GM18511 (cell line): ENCODE results near the gene PDSS1.
"Not testable (repeated sequence)": the region's sequence is repeated elsewhere in the genome, so short reads cannot be mapped to it uniquely, and the experiment has no call there.

Experiments used
- ATAC-seq: cut with Tn5 transposase; IDR thresholded peaks from one replicate; pipeline ENCODE4 v1.9.1; 2021; ENCODE audit warnings: mild to moderate bottlenecking, moderate library complexity; ENCODE audit not compliant: unreplicated experiment

Gene PDSS1

GRCh38 chr10:26735435-26735834 lies 37.9 kb downstream of the PDSS1 start:
- no peak for ATAC-seq

- ATAC-seq, result peak; percentile 83
Measured at GRCh38 chr10:26737730-26738129, 40.2 kb downstream of the PDSS1 start.

- no peak for ATAC-seq
Measured at GRCh38 chr10:26738301-26738911, 40.9 kb downstream of the PDSS1 start.

DNA sequence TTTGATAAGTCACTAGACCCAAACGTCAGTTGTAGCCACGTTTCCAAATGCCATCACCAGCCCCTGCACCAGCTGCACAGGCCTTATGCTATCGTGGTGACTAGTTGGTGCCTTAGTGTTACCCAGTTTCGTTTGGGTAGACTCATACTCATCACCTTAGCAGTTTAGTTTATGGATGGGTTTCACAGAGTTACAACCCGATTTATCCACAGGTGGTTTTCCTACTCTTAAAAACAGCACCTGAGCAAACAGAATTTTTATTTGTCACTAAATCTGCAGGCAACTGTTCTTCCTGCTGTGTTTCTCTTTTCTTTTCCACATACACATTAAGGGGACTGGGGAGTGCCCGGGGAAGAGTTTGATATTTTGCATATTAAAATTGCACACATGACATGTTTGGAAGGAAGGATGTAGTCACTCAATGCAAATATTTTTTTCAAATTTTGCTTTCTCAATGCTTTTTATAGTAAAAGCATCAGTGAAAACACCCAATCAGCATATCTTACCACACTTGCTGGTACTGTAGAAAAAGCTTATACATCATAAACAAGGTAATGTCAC lies 41.6 kb downstream of the PDSS1 start:
- peak; percentile 42 for ATAC-seq

- no peak for ATAC-seq
Measured at GRCh38 chr10:26741368-26741767, 43.9 kb downstream of the PDSS1 start.

DNA sequence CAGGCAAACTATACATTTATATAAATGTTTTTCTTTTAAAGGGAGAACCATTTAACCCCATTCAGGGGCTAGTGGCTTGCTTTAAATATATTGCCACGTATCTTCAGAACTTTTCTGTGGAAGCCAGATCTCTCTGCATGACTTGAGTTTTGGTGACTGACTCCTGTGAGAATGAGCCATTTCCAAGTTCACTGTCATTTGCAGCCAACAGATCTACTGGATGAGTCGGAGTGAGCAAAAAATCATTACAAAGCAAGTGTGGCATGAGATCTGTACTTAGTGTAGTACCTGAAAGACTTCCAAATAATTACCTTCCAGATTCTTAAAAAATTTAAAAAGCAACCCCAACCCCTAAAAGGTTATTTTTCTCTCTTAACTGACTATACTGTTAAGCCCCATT lies 45.6 kb downstream of the PDSS1 start:
- no peak for ATAC-seq

- ATAC-seq, result no peak
Measured at GRCh38 chr10:26743841-26744240, 46.3 kb downstream of the PDSS1 start.

DNA sequence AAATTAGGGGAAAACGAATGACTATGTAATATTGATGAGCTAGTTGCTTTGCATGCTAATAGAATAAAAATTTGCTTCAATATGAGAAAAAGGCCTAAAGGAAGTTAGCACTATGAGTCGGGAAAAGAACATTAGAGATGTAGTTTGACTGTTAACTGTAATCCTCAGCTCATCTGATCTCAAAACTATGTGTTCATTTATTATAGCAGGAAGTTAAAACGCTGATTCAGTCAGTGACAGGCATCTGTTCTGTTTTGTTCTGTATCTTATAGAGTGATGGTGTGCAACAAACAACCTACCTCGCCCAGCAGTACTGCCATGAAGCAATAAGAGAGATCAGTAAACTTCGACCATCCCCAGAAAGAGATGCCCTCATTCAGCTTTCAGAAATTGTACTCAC lies 48.6 kb downstream of the PDSS1 start:
- ATAC-seq, result no peak

DNA sequence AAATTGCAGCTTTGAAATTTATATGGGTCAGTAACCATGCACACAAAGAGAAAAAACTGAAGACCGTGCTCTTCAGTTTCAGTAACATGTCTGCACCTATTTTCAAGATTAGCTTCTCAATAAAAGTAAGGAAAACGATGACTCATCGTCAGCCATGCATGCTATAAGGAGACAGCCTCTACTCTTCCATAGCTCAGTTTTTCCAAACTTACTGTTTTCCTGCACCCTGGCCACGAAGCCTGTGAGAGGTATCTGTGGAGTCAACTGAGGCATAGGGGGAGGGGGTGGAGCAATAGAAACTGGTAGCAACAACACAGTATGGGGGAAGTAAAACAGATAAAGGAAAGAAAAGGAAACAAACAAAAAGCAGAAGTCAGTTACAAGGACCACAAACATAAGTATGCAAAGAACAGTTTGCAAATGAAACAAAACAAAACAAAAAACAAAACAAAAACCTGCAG lies 58.0 kb downstream of the PDSS1 start:
- peak; percentile 92 for ATAC-seq

DNA sequence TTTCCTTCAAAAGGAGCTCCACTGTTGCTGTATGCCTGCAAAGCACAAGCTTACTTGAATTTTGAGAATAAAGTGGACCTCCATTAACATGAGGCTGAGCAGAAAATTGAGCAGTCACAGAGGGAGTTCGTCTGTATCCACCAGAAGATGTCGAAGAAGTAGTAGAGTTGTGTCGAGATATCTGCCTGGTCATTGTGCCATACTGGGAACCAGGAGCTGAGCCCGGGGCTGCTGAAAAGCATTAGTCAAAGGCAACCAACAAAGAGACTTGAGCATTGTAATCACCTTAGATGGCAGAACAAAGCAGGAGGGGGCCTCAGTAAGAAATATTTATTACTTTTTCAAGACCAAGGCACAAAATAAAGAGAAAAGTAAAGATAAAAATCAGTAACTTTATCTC lies 61.5 kb downstream of the PDSS1 start:
- ATAC-seq, result no peak

DNA sequence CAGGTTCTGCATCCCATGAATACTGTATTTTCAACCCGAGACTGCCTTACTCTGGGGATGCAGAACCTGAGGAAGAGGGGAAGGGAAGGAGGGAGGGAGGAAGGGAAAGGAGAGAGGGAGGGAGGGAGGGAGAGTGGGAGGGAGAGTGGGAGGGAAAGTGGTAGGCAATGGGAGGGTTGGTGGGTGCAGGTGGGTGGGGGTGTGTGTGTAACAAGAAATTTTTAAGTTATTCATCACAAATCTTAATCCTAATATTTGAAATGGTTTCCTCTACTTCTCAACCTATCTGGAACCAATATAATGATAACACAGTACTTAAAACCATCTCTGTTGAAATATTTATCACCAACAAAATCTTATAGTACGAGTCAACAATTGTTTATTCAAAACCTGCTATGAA lies 68.0 kb downstream of the PDSS1 start:
- ATAC-seq, result no peak

DNA sequence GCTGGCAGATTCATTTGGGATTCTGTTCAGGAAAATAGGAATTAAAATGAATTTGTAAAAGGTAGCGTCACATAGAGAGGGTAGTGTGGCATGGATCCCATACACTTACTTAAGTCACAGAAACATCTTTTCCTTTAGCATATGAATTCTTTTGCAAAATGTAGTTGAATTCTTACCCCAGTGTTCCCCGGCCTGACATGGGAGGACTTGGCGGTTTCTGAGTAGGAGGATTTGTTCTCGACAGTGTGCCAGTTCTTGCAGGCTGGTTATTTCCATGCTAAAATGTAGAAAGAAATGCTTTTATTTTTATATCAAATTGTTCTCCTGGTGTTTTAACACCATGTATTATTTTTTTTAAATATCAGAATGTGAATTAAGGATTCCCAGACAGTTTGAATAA lies 72.6 kb downstream of the PDSS1 start:
- no peak for ATAC-seq

- no peak for ATAC-seq
Measured at GRCh38 chr10:26773633-26774032, 76.1 kb downstream of the PDSS1 start.

DNA sequence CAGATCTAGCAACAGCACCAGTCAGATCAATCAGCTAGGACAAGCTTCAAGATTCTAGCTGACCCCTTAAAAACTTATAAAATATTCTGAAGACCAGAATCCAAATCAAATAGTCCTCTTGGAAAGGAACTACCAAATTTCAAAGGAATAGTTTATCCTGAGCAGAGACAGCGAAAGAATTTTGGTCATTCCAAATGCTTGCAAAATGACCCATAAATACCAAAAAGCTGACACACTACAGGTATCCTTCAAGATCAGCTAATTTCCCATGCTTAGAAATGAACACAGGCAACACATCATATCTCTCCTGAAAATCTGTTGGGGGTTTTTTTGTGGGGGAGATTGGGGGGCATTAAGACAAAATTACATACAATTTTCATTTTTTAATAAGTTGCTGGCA lies 78.8 kb downstream of the PDSS1 start:
- ATAC-seq, result no peak

GRCh38 chr10:26777686-26778085 lies 80.2 kb downstream of the PDSS1 start:
- no peak for ATAC-seq

GRCh38 chr10:26779176-26779860 lies 81.8 kb downstream of the PDSS1 start:
- ATAC-seq, result no peak

- ATAC-seq, result peak; percentile 49
Measured at GRCh38 chr10:26780106-26780792, 82.7 kb downstream of the PDSS1 start.

DNA sequence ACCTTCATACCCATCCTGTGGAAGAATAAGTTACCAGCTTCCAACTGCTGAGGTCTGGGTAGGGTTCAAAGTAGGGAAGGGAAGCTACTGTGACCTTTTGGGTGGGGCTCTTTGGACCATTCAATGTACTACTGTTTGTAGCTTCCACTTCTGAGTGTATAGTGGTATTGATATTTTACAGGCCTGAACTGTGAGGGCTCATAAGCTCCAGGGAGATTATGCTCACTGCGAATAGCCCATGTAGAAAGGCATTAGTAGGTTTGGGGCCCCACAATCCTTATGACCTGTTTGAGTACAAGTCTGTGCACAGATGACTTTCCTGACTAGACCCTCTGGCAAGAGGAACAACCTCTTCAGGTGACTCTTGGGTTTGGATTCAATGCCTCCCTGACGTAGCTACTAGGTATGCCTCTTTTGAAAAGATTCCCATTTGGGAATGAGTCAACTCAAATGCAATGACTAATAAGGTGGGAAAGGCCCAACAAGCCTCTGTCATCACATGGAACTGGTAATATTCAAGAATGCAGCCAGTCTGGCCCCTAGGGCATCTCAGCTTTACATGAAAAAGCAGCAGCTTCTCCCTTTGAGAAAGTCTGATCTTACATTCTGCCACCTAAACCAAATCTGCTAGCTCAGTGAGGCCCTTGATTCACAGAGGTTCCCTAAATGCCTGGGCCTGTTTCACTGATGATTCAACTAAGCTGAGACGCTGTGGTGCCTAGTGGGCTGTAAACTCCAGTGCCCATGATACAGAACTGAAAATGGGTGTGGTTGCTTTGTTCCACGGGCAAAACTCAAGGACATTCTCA lies 83.5 kb downstream of the PDSS1 start:
- ATAC-seq, result peak; percentile 73

- no peak for ATAC-seq
Measured at GRCh38 chr10:26781797-26782196, 84.3 kb downstream of the PDSS1 start.

GRCh38 chr10:26787362-26787761 lies 89.9 kb downstream of the PDSS1 start:
- no peak for ATAC-seq

GRCh38 chr10:26789779-26790178 lies 92.3 kb downstream of the PDSS1 start:
- ATAC-seq, result not testable (repeated sequence)
